Neural progenitor cell (in vitro differentiated cells): ENCODE measurements around the gene TSTD2. TPM values are rescaled to one million over a fixed set of nuclear protein-coding genes. Genes with fewer than 3 reads are reported as not detected.

Experiments used
- DNase-seq: peaks from one replicate; pipeline ENCODE4 v3.0.0-alpha.2; 2016; ENCODE audit warnings: low spot score
- H2AFZ ChIP-seq: fragments of 200-600 bp; sonication (generic); replicated peaks from 2 replicates; pipeline ENCODE4 v1.6.1; 2016; ENCODE audit warnings: antibody characterized with exemption
- H3F3A ChIP-seq: fragments of 200-600 bp; sonication (generic); 2 replicates; pipeline ENCODE4 v1.6.1; 2016; ENCODE audit warnings: antibody characterized with exemption, low read depth
- H3K27ac ChIP-seq: fragments of 200-600 bp; sonication (generic); 2 replicates; pipeline ENCODE4 v1.5.1; 2016; ENCODE audit warnings: mild to moderate bottlenecking
- H3K27me3 ChIP-seq: fragments of 200-600 bp; sonication (generic); 2 replicates; pipeline ENCODE4 v1.6.1; 2016; ENCODE audit warnings: mild to moderate bottlenecking, moderate library complexity
- H3K36me3 ChIP-seq: fragments of 200-600 bp; sonication (generic); 2 replicates; pipeline ENCODE4 v1.5.1; 2016
- H3K4me1 ChIP-seq: fragments of 200-600 bp; sonication (generic); 2 replicates; pipeline ENCODE4 v1.6.1; 2016; ENCODE audit warnings: mixed run types
- H3K4me2 ChIP-seq: fragments of 200-600 bp; sonication (generic); 2 replicates; pipeline ENCODE4 v1.6.1; 2016
- H3K4me3 ChIP-seq: fragments of 200-600 bp; sonication (generic); 2 replicates; pipeline ENCODE4 v1.5.1; 2016
- H3K79me2 ChIP-seq: fragments of 200-600 bp; sonication (generic); 2 replicates; pipeline ENCODE4 v1.6.1; 2016; ENCODE audit warnings: low read depth
- H3K9ac ChIP-seq: fragments of 200-600 bp; sonication (generic); 2 replicates; pipeline ENCODE4 v1.6.1; 2016
- H3K9me3 ChIP-seq: fragments of 200-600 bp; sonication (generic); 2 replicates; pipeline ENCODE4 v1.5.1; 2016; ENCODE audit warnings: low read depth
- H4K20me1 ChIP-seq: fragments of 200-600 bp; sonication (generic); 2 replicates; pipeline ENCODE4 v1.6.1; 2016; ENCODE audit warnings: low read depth
- H3K27ac Mint-ChIP-seq: 3 replicates; pipeline ENCODE4 v1.8.0; 2021; ENCODE audit warnings: mixed read lengths
- H3K27me3 Mint-ChIP-seq: 2 replicates; pipeline ENCODE4 v1.8.0; 2022; ENCODE audit warnings: low read depth, mild to moderate bottlenecking, inconsistent platforms, moderate library complexity, mixed read lengths; ENCODE audit not compliant: insufficient read depth
- H3K36me3 Mint-ChIP-seq: 3 replicates; pipeline ENCODE4 v1.8.0; 2021; ENCODE audit warnings: mixed read lengths
- H3K4me1 Mint-ChIP-seq: 3 replicates; pipeline ENCODE4 v1.8.0; 2021; ENCODE audit warnings: mixed read lengths
- H3K4me3 Mint-ChIP-seq: 3 replicates; pipeline ENCODE4 v1.8.0; 2021; ENCODE audit warnings: mild to moderate bottlenecking, moderate library complexity, mixed read lengths
- H3K9me3 Mint-ChIP-seq: 3 replicates; pipeline ENCODE4 v1.8.0; 2020; ENCODE audit warnings: mixed read lengths
- CTCF ChIP-seq: fragments of 200-600 bp; sonication (generic); IDR thresholded peaks from 2 replicates; pipeline ENCODE4 v1.5.1; 2017; ENCODE audit warnings: antibody characterized with exemption, mild to moderate bottlenecking
- EZH2 ChIP-seq: fragments of 200-600 bp; sonication (generic); IDR thresholded peaks from 2 replicates; pipeline ENCODE4 v1.6.1; 2017; ENCODE audit warnings: antibody characterized with exemption, mild to moderate bottlenecking, moderate library complexity
- EZH2phosphoT487 ChIP-seq: fragments of 200-600 bp; sonication (generic); IDR thresholded peaks from 2 replicates; pipeline ENCODE4 v1.6.1; 2017; ENCODE audit warnings: antibody characterized with exemption
- total RNA-seq: library from RNA; depleted of rRNA; stranded (reverse); fragments of >200 nt; gene quantifications from 2 replicates; pipeline ENCODE4 v1.2.3, GENCODE V29; 2015; ENCODE audit warnings: low replicate concordance

Gene TSTD2
- total RNA-seq, 1 donor from 2014 or later = 45.4 TPM

GRCh38 chr9:97567894-97568202, 65.3 kb downstream of the TSTD2 start:
- no peaks in the 10 kb centered on the region for H3K36me3 ChIP-seq
- no peak overlapping the region for H3K4me3 ChIP-seq
- no peak overlapping the region for H2AFZ ChIP-seq
- no peak overlapping the region for H3K9ac ChIP-seq
- H3K4me2 ChIP-seq = no peak overlapping the region
- no peaks in the 10 kb centered on the region for H4K20me1 ChIP-seq
- H3K27ac Mint-ChIP-seq = no peak overlapping the region
- H3K27ac ChIP-seq = no peak overlapping the region
- H3K4me1 Mint-ChIP-seq = peaks cover 14% of the 10 kb centered on the region
- no peaks in the 10 kb centered on the region for H3K36me3 Mint-ChIP-seq
- H3K79me2 ChIP-seq = no peaks in the 10 kb centered on the region
- H3K9me3 Mint-ChIP-seq = no peaks in the 10 kb centered on the region
- TF ChIP-seq EZH2phosphoT487 (no peak), CTCF (no peak), EZH2 (no peak)
- peaks cover 19% of the 10 kb centered on the region for H3K4me1 ChIP-seq
- no peaks in the 10 kb centered on the region for H3K27me3 ChIP-seq
- peaks cover 5% of the 10 kb centered on the region for H3K27me3 Mint-ChIP-seq
- DNase-seq = no peak
- H3K9me3 ChIP-seq = no peaks in the 10 kb centered on the region
- no peak overlapping the region for H3K4me3 Mint-ChIP-seq
- H3F3A ChIP-seq = no peaks in the 10 kb centered on the region

GRCh38 chr9:97567182-97567893, 65.8 kb downstream of the TSTD2 start:
- no peaks in the 10 kb centered on the region for H3K36me3 Mint-ChIP-seq
- no peaks in the 10 kb centered on the region for H3K9me3 Mint-ChIP-seq
- peaks cover 19% of the 10 kb centered on the region for H3K4me1 ChIP-seq
- H3K4me3 Mint-ChIP-seq = peak overlapping the region; percentile 48
- H3K27ac Mint-ChIP-seq = no peak overlapping the region
- H3K36me3 ChIP-seq = no peaks in the 10 kb centered on the region
- H3K9me3 ChIP-seq = no peaks in the 10 kb centered on the region
- H3K4me3 ChIP-seq = no peak overlapping the region
- no peaks in the 10 kb centered on the region for H3F3A ChIP-seq
- DNase-seq = no peak
- peaks cover 14% of the 10 kb centered on the region for H3K4me1 Mint-ChIP-seq
- no peak overlapping the region for H3K4me2 ChIP-seq
- no peak overlapping the region for H3K9ac ChIP-seq
- no peaks in the 10 kb centered on the region for H4K20me1 ChIP-seq
- H3K27me3 ChIP-seq = no peaks in the 10 kb centered on the region
- no peak overlapping the region for H3K27ac ChIP-seq
- no peak overlapping the region for H2AFZ ChIP-seq
- H3K79me2 ChIP-seq = no peaks in the 10 kb centered on the region
- TF ChIP-seq EZH2 = no peak
- no peak for TF ChIP-seq CTCF
- TF ChIP-seq EZH2phosphoT487 = no peak
- peaks cover 7% of the 10 kb centered on the region for H3K27me3 Mint-ChIP-seq

- H3K27me3 Mint-ChIP-seq = peaks cover 8% of the 10 kb centered on the region
- Histone ChIP-seq H3K4me1 (peaks cover 19% of the 10 kb centered on the region), H3K9ac (no peak overlapping the region), H3F3A (no peaks in the 10 kb centered on the region), H3K9me3 (no peaks in the 10 kb centered on the region), H2AFZ (no peak overlapping the region), H3K27me3 (no peaks in the 10 kb centered on the region), H4K20me1 (no peaks in the 10 kb centered on the region), H3K79me2 (no peaks in the 10 kb centered on the region), H3K36me3 (no peaks in the 10 kb centered on the region), H3K27ac (no peak overlapping the region), H3K4me3 (no peak overlapping the region), H3K4me2 (no peak overlapping the region)
- H3K4me3 Mint-ChIP-seq = no peak overlapping the region
- H3K4me1 Mint-ChIP-seq = peaks cover 14% of the 10 kb centered on the region
- DNase-seq = no peak
- H3K36me3 Mint-ChIP-seq = no peaks in the 10 kb centered on the region
- H3K9me3 Mint-ChIP-seq = no peaks in the 10 kb centered on the region
- TF ChIP-seq EZH2 = no peak
- TF ChIP-seq EZH2phosphoT487 = no peak
- no peak for TF ChIP-seq CTCF
- H3K27ac Mint-ChIP-seq = peak overlapping the region; percentile 76
Observed at GRCh38 chr9:97565262-97565661, 67.9 kb downstream of the TSTD2 start.
